Measurements from ENCODE around the gene ACOX3.

ACOX3 gene

DNA sequence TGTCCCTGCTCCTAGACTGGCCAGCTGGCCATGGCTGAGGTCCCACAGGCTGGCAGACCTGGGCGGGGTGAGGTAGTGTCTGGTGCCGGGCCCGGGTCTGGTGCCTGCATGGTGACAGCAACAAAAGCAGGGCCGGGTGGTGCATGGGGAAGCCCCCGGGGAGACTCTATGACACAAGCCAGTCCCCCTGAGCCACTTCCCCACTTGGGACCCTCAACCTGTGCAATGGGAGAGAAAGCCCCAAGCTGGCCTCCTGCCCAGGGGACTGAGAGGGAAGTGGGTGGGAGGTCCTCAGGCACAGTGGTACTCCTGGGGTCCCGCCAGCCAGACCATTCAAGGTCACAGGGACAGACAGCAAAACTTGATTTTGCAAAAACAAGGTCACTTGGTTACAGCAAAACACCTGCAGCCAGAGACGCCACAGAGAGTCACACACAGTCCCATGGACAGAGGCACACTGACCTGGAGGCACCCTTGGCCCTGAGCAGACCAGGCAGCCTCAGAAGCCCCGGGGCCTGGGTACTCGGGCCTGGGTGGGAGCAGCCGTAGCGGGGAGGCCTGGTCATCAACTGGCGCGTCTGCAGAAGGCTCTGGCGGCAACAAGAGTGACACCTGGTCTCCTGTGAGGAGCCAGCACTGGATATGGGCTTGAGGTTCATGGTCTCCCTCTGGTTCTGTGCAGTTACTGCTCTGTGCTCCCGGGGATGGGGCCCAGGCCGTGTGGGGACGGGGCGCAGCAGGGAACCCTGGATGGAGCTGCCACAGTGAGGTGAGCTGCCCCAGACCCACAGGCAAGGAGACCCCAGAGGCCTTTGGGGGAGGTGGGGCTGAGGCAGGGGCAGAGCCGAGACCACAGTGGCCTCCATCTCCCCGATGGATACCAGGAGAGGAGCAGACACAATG is 110.4 kb downstream of the ACOX3 start:
- DNase-seq (ENCODE audit: low read depth) = no peak
- Histone ChIP-seq H3K27me3 (replicated peaks; ENCODE audit: control insufficient read depth, insufficient read depth, low read length) (peaks cover 6% of the 10 kb centered on the region), H3K9me3 (ENCODE audit: control insufficient read depth, low read length) (no peaks in the 10 kb centered on the region), H3K4me1 (ENCODE audit: control insufficient read depth, insufficient read depth, low read length) (peaks cover 12% of the 10 kb centered on the region), H3K4me3 (ENCODE audit: low read length) (no peak overlapping the region), H3K36me3 (ENCODE audit: control insufficient read depth, insufficient read depth, low read length, severe bottlenecking) (no peaks in the 10 kb centered on the region), H3K9ac (ENCODE audit: low read length) (no peak overlapping the region)

- no peak overlapping the region for H3K9ac ChIP-seq (ENCODE audit: low read length)
- H3K36me3 ChIP-seq (ENCODE audit: control insufficient read depth, insufficient read depth, low read length, severe bottlenecking) = no peaks in the 10 kb centered on the region
- H3K27me3 ChIP-seq (replicated peaks; ENCODE audit: control insufficient read depth, insufficient read depth, low read length) = peaks cover 6% of the 10 kb centered on the region
- no peaks in the 10 kb centered on the region for H3K9me3 ChIP-seq (ENCODE audit: control insufficient read depth, low read length)
- H3K4me1 ChIP-seq (ENCODE audit: control insufficient read depth, insufficient read depth, low read length) = peaks cover 18% of the 10 kb centered on the region
- H3K4me3 ChIP-seq (ENCODE audit: low read length) = no peak overlapping the region
- no peak for DNase-seq (ENCODE audit: low read depth)
Observed at GRCh38 chr4:8329560-8329858, 111.0 kb downstream of the ACOX3 start.

DNA sequence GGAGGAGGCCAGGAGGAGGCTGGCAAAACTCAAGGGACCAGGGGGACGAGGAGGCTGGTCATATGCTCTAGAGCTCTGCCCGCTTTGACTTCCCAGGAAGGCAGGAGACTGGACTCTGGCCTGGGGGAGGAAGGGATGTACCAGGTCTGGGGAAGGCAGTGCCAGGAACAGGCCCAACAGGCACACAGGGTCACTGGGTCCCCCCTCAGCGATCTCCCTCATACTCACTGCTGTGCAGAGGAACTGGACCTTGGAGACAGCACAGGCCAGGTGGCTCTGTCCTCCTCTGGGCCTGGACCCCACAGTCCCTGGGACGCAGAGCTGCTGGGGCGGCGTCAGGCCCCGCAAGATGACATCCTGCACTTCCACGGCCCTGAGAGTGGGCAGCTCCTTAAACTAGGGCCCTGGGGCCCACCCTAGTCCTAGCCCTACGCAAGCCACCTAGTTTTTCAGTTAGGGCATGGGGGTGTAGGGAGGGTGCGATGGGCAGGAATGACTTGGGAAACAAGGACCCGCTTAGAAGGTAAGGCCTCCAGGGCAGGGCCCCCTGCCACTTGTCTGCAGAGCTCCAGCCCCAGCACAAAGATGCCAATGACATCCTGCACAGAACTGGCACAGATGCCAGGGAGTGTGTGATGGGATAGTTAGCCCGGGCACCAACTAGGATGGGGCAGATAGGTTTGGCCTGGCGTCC is 111.5 kb downstream of the ACOX3 start:
- H3K4me3 ChIP-seq (ENCODE audit: low read length) = no peak overlapping the region
- H3K9me3 ChIP-seq (ENCODE audit: control insufficient read depth, low read length) = no peaks in the 10 kb centered on the region
- no peak for DNase-seq (ENCODE audit: low read depth)
- no peaks in the 10 kb centered on the region for H3K36me3 ChIP-seq (ENCODE audit: control insufficient read depth, insufficient read depth, low read length, severe bottlenecking)
- peaks cover 3% of the 10 kb centered on the region for H3K27me3 ChIP-seq (replicated peaks; ENCODE audit: control insufficient read depth, insufficient read depth, low read length)
- H3K9ac ChIP-seq (ENCODE audit: low read length) = no peak overlapping the region
- peaks cover 19% of the 10 kb centered on the region for H3K4me1 ChIP-seq (ENCODE audit: control insufficient read depth, insufficient read depth, low read length)

GRCh38 chr4:8328456-8328855 is 112.1 kb downstream of the ACOX3 start:
- Histone ChIP-seq H3K9me3 (ENCODE audit: control insufficient read depth, low read length) (no peaks in the 10 kb centered on the region), H3K4me3 (ENCODE audit: low read length) (no peak overlapping the region), H3K9ac (ENCODE audit: low read length) (no peak overlapping the region), H3K4me1 (ENCODE audit: control insufficient read depth, insufficient read depth, low read length) (peaks cover 19% of the 10 kb centered on the region), H3K36me3 (ENCODE audit: control insufficient read depth, insufficient read depth, low read length, severe bottlenecking) (no peaks in the 10 kb centered on the region), H3K27me3 (replicated peaks; ENCODE audit: control insufficient read depth, insufficient read depth, low read length) (no peaks in the 10 kb centered on the region)
- no peak for DNase-seq (ENCODE audit: low read depth)

GRCh38 chr4:8326206-8326605 is 114.3 kb downstream of the ACOX3 start:
- Histone ChIP-seq H3K36me3 (ENCODE audit: control insufficient read depth, insufficient read depth, low read length, severe bottlenecking) (no peaks in the 10 kb centered on the region), H3K9ac (ENCODE audit: low read length) (no peak overlapping the region), H3K4me1 (ENCODE audit: control insufficient read depth, insufficient read depth, low read length) (peaks cover 18% of the 10 kb centered on the region), H3K9me3 (ENCODE audit: control insufficient read depth, low read length) (no peaks in the 10 kb centered on the region), H3K4me3 (ENCODE audit: low read length) (no peak overlapping the region), H3K27me3 (replicated peaks; ENCODE audit: control insufficient read depth, insufficient read depth, low read length) (no peaks in the 10 kb centered on the region)
- no peak for DNase-seq (ENCODE audit: low read depth)

- H3K9ac ChIP-seq (ENCODE audit: low read length) = no peak overlapping the region
- H3K27me3 ChIP-seq (replicated peaks; ENCODE audit: control insufficient read depth, insufficient read depth, low read length) = no peaks in the 10 kb centered on the region
- no peaks in the 10 kb centered on the region for H3K36me3 ChIP-seq (ENCODE audit: control insufficient read depth, insufficient read depth, low read length, severe bottlenecking)
- DNase-seq (ENCODE audit: low read depth) = no peak
- no peaks in the 10 kb centered on the region for H3K9me3 ChIP-seq (ENCODE audit: control insufficient read depth, low read length)
- peaks cover 12% of the 10 kb centered on the region for H3K4me1 ChIP-seq (ENCODE audit: control insufficient read depth, insufficient read depth, low read length)
- no peak overlapping the region for H3K4me3 ChIP-seq (ENCODE audit: low read length)
Observed at GRCh38 chr4:8325291-8325973, 115.1 kb downstream of the ACOX3 start.

DNA sequence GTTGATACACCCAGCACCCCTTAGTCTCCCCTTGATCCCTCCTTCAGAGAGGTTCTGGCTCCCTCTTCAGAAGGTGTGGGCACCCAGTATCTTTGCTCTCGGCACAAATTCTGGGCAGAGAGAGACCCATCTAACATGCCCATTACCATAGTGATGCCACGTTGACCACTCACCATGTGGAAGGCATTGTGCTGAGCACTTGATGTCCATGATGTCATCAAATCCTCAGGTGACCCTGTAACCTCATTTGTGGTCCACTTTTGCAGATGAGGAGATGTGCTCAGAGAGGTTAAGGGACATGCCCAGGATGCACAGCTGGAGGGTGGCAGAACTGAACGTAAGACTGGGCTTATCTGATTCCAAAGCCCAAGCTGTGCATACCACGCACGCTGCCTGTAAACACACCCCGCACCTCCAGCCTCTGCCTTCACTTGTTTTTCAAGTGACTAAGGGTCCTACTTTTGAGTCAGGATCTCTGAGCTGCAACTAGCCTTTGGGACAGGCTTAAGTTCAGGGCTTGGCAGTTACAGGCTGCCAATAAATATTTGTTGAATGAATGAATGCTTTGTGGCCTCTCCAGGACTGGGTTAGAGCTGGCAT is 115.8 kb downstream of the ACOX3 start:
- Histone ChIP-seq H3K4me3 (ENCODE audit: low read length) (no peak overlapping the region), H3K36me3 (ENCODE audit: control insufficient read depth, insufficient read depth, low read length, severe bottlenecking) (no peaks in the 10 kb centered on the region), H3K9me3 (ENCODE audit: control insufficient read depth, low read length) (no peaks in the 10 kb centered on the region), H3K9ac (ENCODE audit: low read length) (no peak overlapping the region), H3K27me3 (replicated peaks; ENCODE audit: control insufficient read depth, insufficient read depth, low read length) (no peaks in the 10 kb centered on the region), H3K4me1 (ENCODE audit: control insufficient read depth, insufficient read depth, low read length) (peaks cover 19% of the 10 kb centered on the region)
- no peak for DNase-seq (ENCODE audit: low read depth)

DNA sequence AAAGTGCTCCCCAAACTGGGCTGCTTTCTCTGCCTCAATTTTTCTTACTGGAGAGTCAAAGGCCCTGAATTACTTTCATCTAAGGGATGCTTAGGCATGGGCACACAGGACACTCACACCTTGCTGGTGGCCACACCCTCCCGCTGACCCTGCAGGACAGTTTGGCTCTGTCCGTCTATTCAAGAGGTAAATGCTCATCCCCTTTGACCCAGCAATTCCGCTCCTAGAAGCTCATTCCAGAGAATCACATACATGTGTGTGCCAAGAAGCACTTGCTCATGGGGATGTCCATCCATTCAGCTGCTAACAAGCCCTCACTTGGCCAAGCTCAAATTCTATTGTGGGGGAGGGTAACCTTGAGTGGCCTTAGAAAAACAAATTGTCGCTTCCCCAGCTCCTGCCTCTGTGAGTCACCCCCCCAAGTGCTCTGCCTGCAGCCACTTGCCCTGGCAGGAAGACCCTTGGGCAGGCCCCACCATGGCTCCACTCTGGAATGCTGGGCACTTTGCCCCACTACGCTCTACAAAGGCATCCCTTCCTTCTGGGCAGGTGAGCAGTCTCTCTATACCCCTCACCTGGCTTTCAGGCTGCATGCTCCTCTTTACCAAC is 116.5 kb downstream of the ACOX3 start:
- H3K4me1 ChIP-seq (ENCODE audit: control insufficient read depth, insufficient read depth, low read length) = peaks cover 20% of the 10 kb centered on the region
- no peak overlapping the region for H3K9ac ChIP-seq (ENCODE audit: low read length)
- no peaks in the 10 kb centered on the region for H3K27me3 ChIP-seq (replicated peaks; ENCODE audit: control insufficient read depth, insufficient read depth, low read length)
- H3K9me3 ChIP-seq (ENCODE audit: control insufficient read depth, low read length) = no peaks in the 10 kb centered on the region
- H3K36me3 ChIP-seq (ENCODE audit: control insufficient read depth, insufficient read depth, low read length, severe bottlenecking) = no peaks in the 10 kb centered on the region
- H3K4me3 ChIP-seq (ENCODE audit: low read length) = no peak overlapping the region
- DNase-seq (ENCODE audit: low read depth) = no peak

DNA sequence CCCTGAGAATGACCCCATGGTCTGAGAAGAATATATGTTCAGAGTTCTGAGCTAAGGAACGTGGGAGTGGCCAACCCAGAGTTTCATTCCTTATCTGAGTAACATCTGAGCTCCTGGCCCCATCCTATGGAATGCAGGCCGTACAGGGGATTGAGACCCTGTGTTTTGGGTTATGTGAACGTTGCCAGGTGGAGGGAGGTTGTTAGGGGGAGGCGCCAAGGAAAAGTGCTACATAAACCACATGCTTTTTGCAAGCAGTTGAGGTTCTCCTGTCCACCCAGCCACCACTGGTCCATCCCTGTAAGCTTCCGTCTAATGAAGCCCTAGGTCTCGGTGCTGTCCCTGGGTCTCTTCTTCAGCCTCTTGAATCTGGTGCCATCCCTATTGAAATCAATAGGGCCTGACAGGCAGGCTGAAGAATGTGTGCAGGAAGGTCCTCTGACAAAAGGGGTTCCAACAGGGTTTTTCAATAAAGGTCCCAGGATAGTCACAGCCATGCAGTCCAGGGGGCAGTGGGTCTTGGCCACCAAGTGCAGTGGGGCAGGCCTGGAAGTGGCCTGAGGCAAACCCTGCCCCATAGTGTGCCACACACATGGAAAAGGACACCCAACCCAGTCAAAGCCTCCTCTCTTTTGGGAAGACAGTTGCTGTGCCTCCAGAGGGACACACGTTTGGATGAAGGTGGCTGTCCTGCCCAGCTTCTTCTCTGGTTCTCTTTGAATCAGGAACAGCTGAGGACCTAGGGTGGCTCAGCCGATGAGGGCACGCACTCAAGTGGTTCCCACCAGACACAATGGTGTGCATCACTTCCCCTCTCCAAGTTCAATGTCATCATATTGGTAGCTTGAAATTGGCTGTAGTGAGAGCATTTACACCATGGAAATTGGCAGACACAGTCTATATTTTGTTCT is 117.5 kb downstream of the ACOX3 start:
- Histone ChIP-seq H3K4me1 (ENCODE audit: control insufficient read depth, insufficient read depth, low read length) (peaks cover 20% of the 10 kb centered on the region), H3K36me3 (ENCODE audit: control insufficient read depth, insufficient read depth, low read length, severe bottlenecking) (no peaks in the 10 kb centered on the region), H3K9ac (ENCODE audit: low read length) (no peak overlapping the region), H3K9me3 (ENCODE audit: control insufficient read depth, low read length) (no peaks in the 10 kb centered on the region), H3K4me3 (ENCODE audit: low read length) (no peak overlapping the region), H3K27me3 (replicated peaks; ENCODE audit: control insufficient read depth, insufficient read depth, low read length) (no peaks in the 10 kb centered on the region)
- DNase-seq (ENCODE audit: low read depth) = no peak

DNA sequence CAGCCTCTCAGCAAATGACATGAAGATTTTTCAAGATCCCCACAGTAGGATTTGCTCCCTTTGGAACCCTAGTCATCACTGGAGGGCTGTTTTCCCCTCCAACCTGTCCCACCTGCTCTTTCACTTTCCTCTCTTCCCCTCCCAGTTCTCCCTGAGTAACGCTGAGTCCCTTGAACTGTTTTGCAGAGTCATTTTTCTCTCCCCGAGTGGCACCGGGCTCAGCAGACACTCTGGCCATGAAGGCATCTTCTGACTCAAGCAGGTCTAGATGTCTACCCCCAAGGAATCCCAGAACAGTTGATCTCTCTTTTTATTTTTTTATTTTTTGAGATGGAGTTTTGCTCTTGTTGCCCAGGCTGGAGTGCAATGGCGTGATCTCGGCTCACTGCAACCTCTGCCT is 118.8 kb downstream of the ACOX3 start:
- H3K9me3 ChIP-seq (ENCODE audit: control insufficient read depth, low read length) = no peaks in the 10 kb centered on the region
- H3K4me1 ChIP-seq (ENCODE audit: control insufficient read depth, insufficient read depth, low read length) = peaks cover 20% of the 10 kb centered on the region
- no peak for DNase-seq (ENCODE audit: low read depth)

More for the DNA sequence above, 118.8 kb downstream of the ACOX3 start:
- H3K27me3 ChIP-seq (replicated peaks; ENCODE audit: control insufficient read depth, insufficient read depth, low read length) = no peaks in the 10 kb centered on the region
- no peak overlapping the region for H3K9ac ChIP-seq (ENCODE audit: low read length)
- H3K36me3 ChIP-seq (ENCODE audit: control insufficient read depth, insufficient read depth, low read length, severe bottlenecking) = no peaks in the 10 kb centered on the region
- H3K4me3 ChIP-seq (ENCODE audit: low read length) = no peak overlapping the region

All from adipocyte (in vitro differentiated cells).